Natural killer cell (primary cell): ENCODE data around the gene PTPRS. TPM values are rescaled to one million over a fixed set of nuclear protein-coding genes. Genes with fewer than 3 reads are reported as not detected.

Source experiments
- ATAC-seq, 3 donors: fragments of 150-1000 bp in 2 of 3; fragments of 200-7000 bp in 1 of 3; cut with Tn5 transposase; 1 replicate in 1 of 3; 2 replicates in 2 of 3; pipeline ENCODE4 v1.10.0; 2021; ENCODE audit warnings: mild to moderate bottlenecking in 2 of 3, moderate library complexity in 2 of 3
- DNase-seq, 2 donors: peaks; one replicate each; pipeline versions ENCODE4 v3.0.0 to v3.0.0-alpha.2; 2013 to 2021; ENCODE audit warnings: mixed read lengths in 1 of 2
- H3K27ac ChIP-seq: one replicate; pipeline ENCODE4 v1.5.1; 2013; ENCODE audit warnings: mild to moderate bottlenecking, low read length
- H3K27me3 ChIP-seq: one replicate; pipeline ENCODE4 v1.6.1; 2013; ENCODE audit warnings: low read length; ENCODE audit not compliant: control insufficient read depth, insufficient read depth
- H3K36me3 ChIP-seq: one replicate; pipeline ENCODE4 v1.6.1; 2013; ENCODE audit warnings: low read length; ENCODE audit not compliant: control insufficient read depth, insufficient read depth
- H3K4me1 ChIP-seq: one replicate; pipeline ENCODE4 v1.6.1; 2013; ENCODE audit warnings: low read length; ENCODE audit not compliant: control insufficient read depth, insufficient read depth
- H3K4me3 ChIP-seq: one replicate; pipeline ENCODE4 v1.5.1; 2013; ENCODE audit warnings: low read length
- H3K9me3 ChIP-seq: one replicate; pipeline ENCODE4 v1.6.1; 2013; ENCODE audit warnings: low read length; ENCODE audit not compliant: control insufficient read depth, insufficient read depth
- H3K27ac Mint-ChIP-seq, 2 donors: one replicate each; pipeline ENCODE4 v1.8.0; 2022; ENCODE audit warnings: mild to moderate bottlenecking in 2 of 2, mixed read lengths in 2 of 2, moderate library complexity in 1 of 2
- H3K27me3 Mint-ChIP-seq, 2 donors: one replicate each; pipeline ENCODE4 v1.8.0; 2022; ENCODE audit warnings: low read depth in 2 of 2, mixed read lengths in 2 of 2
- H3K36me3 Mint-ChIP-seq: one replicate; pipeline ENCODE4 v1.8.0; 2022; ENCODE audit warnings: mixed read lengths
- H3K4me1 Mint-ChIP-seq, 2 donors: one replicate each; pipeline ENCODE4 v1.8.0; 2022; ENCODE audit warnings: mixed read lengths in 2 of 2
- H3K4me3 Mint-ChIP-seq: one replicate; pipeline ENCODE4 v1.8.0; 2022; ENCODE audit warnings: mild to moderate bottlenecking, moderate library complexity, mixed read lengths
- H3K9me3 Mint-ChIP-seq, 2 donors: one replicate each; pipeline ENCODE4 v1.8.0; 2022; ENCODE audit warnings: mixed read lengths in 2 of 2
- CTCF ChIP-seq: fragments of 200-600 bp; IDR thresholded peaks from one replicate; pipeline ENCODE4 v1.8.0; 2022; ENCODE audit warnings: antibody characterized with exemption
- WGBS: methylation state at CpG from one replicate; pipeline ENCODE4 v1.1.7; 2013; ENCODE audit warnings: missing lambda C conversion rate; ENCODE audit not compliant: insufficient coverage; 5-methylcytosine and 5-hydroxymethylcytosine counted together
- intact Hi-C: fragments of 100-400 bp; cut with micrococcal nuclease; formaldehyde crosslinking; loops from one replicate; pipeline ENCODE4 v1.14.2; 2022
- total RNA-seq, 4 donors: library from RNA; stranded (reverse); fragments of 120-200 nt in 1 of 4; gene quantifications; one replicate each; pipeline versions ENCODE4 v1.2.3 to v1.2.4, GENCODE V29; 2013 to 2022

PTPRS gene
- total RNA-seq, 3 donors from 2014 or later (not counting 1 experiment from before 2014, with no cell fraction given): 0.47 to 0.73 (median 0.61) TPM

GRCh38 chr19:5305163-5305562 is 35.4 kb downstream of the PTPRS start:
- Histone ChIP-seq H3K27ac (no peak overlapping the region), H3K9me3 (no peaks in the 10 kb centered on the region), H3K4me1 (no peaks in the 10 kb centered on the region), H3K36me3 (no peaks in the 10 kb centered on the region), H3K4me3 (no peak overlapping the region), H3K27me3 (no peaks in the 10 kb centered on the region)
- Mint-ChIP-seq H3K4me1 (no peaks in the 10 kb centered on the region), H3K36me3 (no peaks in the 10 kb centered on the region), H3K4me3 (no peak overlapping the region), H3K27me3 (no peaks in the 10 kb centered on the region), H3K9me3 (no peaks in the 10 kb centered on the region), H3K27ac (no peak overlapping the region)
- WGBS: 88% methylated on average over 3 of the region's 3 CpGs
- DNase-seq (no peak), ATAC-seq (no peak)
- intact Hi-C loops: no loop called here
- no peak for TF ChIP-seq CTCF

GRCh38 chr19:5304486-5304885 is 36.1 kb downstream of the PTPRS start:
- Histone ChIP-seq H3K27me3 (no peaks in the 10 kb centered on the region), H3K4me3 (no peak overlapping the region), H3K27ac (no peak overlapping the region), H3K36me3 (no peaks in the 10 kb centered on the region), H3K9me3 (no peaks in the 10 kb centered on the region), H3K4me1 (no peaks in the 10 kb centered on the region)
- intact Hi-C loops: no loop called here
- H3K4me3 Mint-ChIP-seq: no peak overlapping the region
- H3K36me3 Mint-ChIP-seq: no peaks in the 10 kb centered on the region
- DNase-seq: no peak
- no peaks in the 10 kb centered on the region for H3K9me3 Mint-ChIP-seq
- no peak overlapping the region for H3K27ac Mint-ChIP-seq
- no peak for TF ChIP-seq CTCF
- no peaks in the 10 kb centered on the region for H3K4me1 Mint-ChIP-seq
- 86% methylated on average over 6 of the region's 6 CpGs for WGBS
- ATAC-seq: no peak
- no peaks in the 10 kb centered on the region for H3K27me3 Mint-ChIP-seq

GRCh38 chr19:5303208-5303607 is 37.4 kb downstream of the PTPRS start:
- Histone ChIP-seq H3K27ac (no peak overlapping the region), H3K9me3 (no peaks in the 10 kb centered on the region), H3K36me3 (no peaks in the 10 kb centered on the region), H3K4me3 (no peak overlapping the region), H3K27me3 (no peaks in the 10 kb centered on the region), H3K4me1 (no peaks in the 10 kb centered on the region)
- Mint-ChIP-seq H3K36me3 (no peaks in the 10 kb centered on the region), H3K4me3 (no peak overlapping the region), H3K27ac (no peak overlapping the region), H3K27me3 (peaks cover 0 to 10% of the 10 kb centered on the region in 2 donors), H3K4me1 (no peaks in the 10 kb centered on the region), H3K9me3 (peaks cover 0 to 3% of the 10 kb centered on the region in 2 donors)
- DNase-seq (no peak), ATAC-seq (no peak)
- intact Hi-C loops: no loop called here
- no peak for TF ChIP-seq CTCF
- WGBS: 81% methylated on average over 7 of the region's 7 CpGs

- no peak for DNase-seq
- Mint-ChIP-seq H3K4me3 (no peak overlapping the region), H3K27me3 (peaks cover 0 to 10% of the 10 kb centered on the region in 2 donors), H3K36me3 (no peaks in the 10 kb centered on the region), H3K27ac (no peak overlapping the region), H3K9me3 (peaks cover 0 to 3% of the 10 kb centered on the region in 2 donors), H3K4me1 (no peaks in the 10 kb centered on the region)
- no peak for TF ChIP-seq CTCF
- H3K9me3 ChIP-seq: no peaks in the 10 kb centered on the region
- no peaks in the 10 kb centered on the region for H3K27me3 ChIP-seq
- H3K36me3 ChIP-seq: no peaks in the 10 kb centered on the region
- no peak for ATAC-seq
- WGBS: 86% methylated on average over 9 of the region's 9 CpGs
- intact Hi-C loops: no loop called here
- H3K4me3 ChIP-seq: no peak overlapping the region
- H3K4me1 ChIP-seq: no peaks in the 10 kb centered on the region
- no peak overlapping the region for H3K27ac ChIP-seq
Measured at GRCh38 chr19:5302396-5302795, 38.2 kb downstream of the PTPRS start.
